Gastrocnemius medialis (tissue), 4 donors: ENCODE measurements around the gene TMEM229A. TPM values are rescaled to one million over a fixed set of nuclear protein-coding genes. Genes with fewer than 3 reads are reported as not detected.

Experiments used
- ATAC-seq, 2 donors: fragments of 150-250 bp; one replicate each; pipeline ENCODE4 v1.9.1; 2016
- DNase-seq, 2 donors: peaks; one replicate each; pipeline ENCODE4 v3.0.0-alpha.2; 2019
- H3K27ac ChIP-seq, 4 donors: fragments of 200-600 bp; sonication (generic); 1 replicate in 1 of 4; 2 replicates in 3 of 4; pipeline ENCODE4 v1.5.1; 2016 to 2018; ENCODE audit warnings: mild to moderate bottlenecking in 2 of 4, moderate library complexity in 1 of 4
- H3K27me3 ChIP-seq, 3 donors: fragments of 200-600 bp; sonication (generic) in 2 of 3; 1 replicate in 1 of 3; 2 replicates in 2 of 3; pipeline versions ENCODE4 v1.5.1 to v1.6.0; 2016 to 2019; ENCODE audit warnings: mild to moderate bottlenecking in 1 of 3, moderate library complexity in 1 of 3
- H3K36me3 ChIP-seq, 2 donors: fragments of 200-600 bp; sonication (generic) in 1 of 2; one replicate each; pipeline ENCODE4 v1.5.1; 2017 to 2018
- H3K4me1 ChIP-seq, 2 donors: fragments of 200-600 bp; sonication (generic) in 1 of 2; one replicate each; pipeline ENCODE4 v1.5.1; 2016 to 2017; ENCODE audit warnings: mild to moderate bottlenecking in 2 of 2
- H3K4me3 ChIP-seq, 4 donors: fragments of 200-600 bp; sonication (generic) in 3 of 4; 1 replicate in 1 of 4; 2 replicates in 3 of 4; pipeline ENCODE4 v1.5.1; 2016 to 2019; ENCODE audit warnings: mild to moderate bottlenecking in 2 of 4
- H3K9me3 ChIP-seq, 3 donors: fragments of 200-600 bp; sonication (generic) in 2 of 3; 1 replicate in 1 of 3; 2 replicates in 2 of 3; pipeline ENCODE4 v1.5.1; 2016 to 2019
- CTCF ChIP-seq, 5 experiments: fragments of 450-650 bp in 3 of 5; fragments of 200-600 bp in 2 of 5; sonication (generic) in 2 of 5; IDR thresholded peaks in 4 of 5; conservative IDR thresholded peaks in 1 of 5; 1 replicate in 4 of 5; 2 replicates in 1 of 5; pipeline ENCODE4 v1.5.1; 2016 to 2019; ENCODE audit warnings: antibody characterized with exemption in 5 of 5, mild to moderate bottlenecking in 3 of 5, moderate library complexity in 3 of 5
- POLR2A ChIP-seq, 2 donors: fragments of 450-650 bp; IDR thresholded peaks; one replicate each; pipeline ENCODE4 v1.6.1; 2017; ENCODE audit warnings: antibody characterized with exemption in 2 of 2, mild to moderate bottlenecking in 2 of 2, moderate library complexity in 2 of 2
- in situ Hi-C, 4 donors: fragments of 200-750 bp; cut with MboI; loops; one replicate each; pipeline versions ENCODE4 v1.15.0 to v1.8.0; 2017; ENCODE audit warnings: low sequenced_read_pairs in 4 of 4
- intact Hi-C: fragments of 100-400 bp; cut with DNase I; formaldehyde crosslinking; loops from one replicate; pipeline ENCODE4 v1.15.1; 2023; ENCODE audit warnings: low total_unique reads
- total RNA-seq, 4 donors: library from RNA; depleted of rRNA; stranded (reverse); fragments of >200 nt; gene quantifications; one replicate each; pipeline versions ENCODE4 v1.1.0 to v1.2.3, GENCODE V29; 2016

The TMEM229A gene
- total RNA-seq, 4 donors from 2014 or later, result not detected

- TF ChIP-seq POLR2A (IDR thresholded peaks at IDR 0.05) (no peak), CTCF (IDR thresholded peaks at IDR 0.05 in 4 of 5, conservative IDR thresholded peaks at IDR 0.05 in 1 of 5) (no peak)
- no peak overlapping the region for H3K27ac ChIP-seq
- intact Hi-C loops, result no loop called here
Measured at GRCh38 chr7:124072603-124073309, 39.9 kb upstream of the TMEM229A start.

GRCh38 chr7:124071843-124072242 lies 39.0 kb upstream of the TMEM229A start:
- in situ Hi-C loops, result no loop called here
- intact Hi-C loops, result no loop called here
- H3K4me3 ChIP-seq, result no peak overlapping the region
- no peak for DNase-seq
- H3K9me3 ChIP-seq, result no peaks in the 10 kb centered on the region
- no peak for TF ChIP-seq CTCF (IDR thresholded peaks at IDR 0.05 in 4 of 5, conservative IDR thresholded peaks at IDR 0.05 in 1 of 5)
- TF ChIP-seq POLR2A (IDR thresholded peaks at IDR 0.05), result no peak
- no peaks in the 10 kb centered on the region for H3K27me3 ChIP-seq
- H3K27ac ChIP-seq, result no peak overlapping the region
- H3K4me1 ChIP-seq, result no peaks in the 10 kb centered on the region
- H3K36me3 ChIP-seq, result no peaks in the 10 kb centered on the region
- ATAC-seq, result no peak

More at GRCh38 chr7:124072603-124073309, 39.9 kb upstream of the TMEM229A start:
- H3K27me3 ChIP-seq, result no peaks in the 10 kb centered on the region
- no peak for ATAC-seq
- no peaks in the 10 kb centered on the region for H3K36me3 ChIP-seq
- H3K4me3 ChIP-seq, result no peak overlapping the region
- no peaks in the 10 kb centered on the region for H3K9me3 ChIP-seq
- DNase-seq, result no peak
- in situ Hi-C loops, result no loop called here
- H3K4me1 ChIP-seq, result no peaks in the 10 kb centered on the region

GRCh38 chr7:124062171-124062570 lies 29.3 kb upstream of the TMEM229A start:
- DNase-seq (no peak), ATAC-seq (no peak)
- no peaks in the 10 kb centered on the region for H3K27me3 ChIP-seq
- H3K9me3 ChIP-seq, result no peaks in the 10 kb centered on the region
- no peak overlapping the region for H3K4me3 ChIP-seq
- no peak for TF ChIP-seq CTCF (IDR thresholded peaks at IDR 0.05 in 4 of 5, conservative IDR thresholded peaks at IDR 0.05 in 1 of 5)
- no peak for TF ChIP-seq POLR2A (IDR thresholded peaks at IDR 0.05)
- intact Hi-C loops (no loop called here), in situ Hi-C loops (no loop called here)
- H3K27ac ChIP-seq, result no peak overlapping the region
- H3K36me3 ChIP-seq, result no peaks in the 10 kb centered on the region
- no peaks in the 10 kb centered on the region for H3K4me1 ChIP-seq

- TF ChIP-seq CTCF (IDR thresholded peaks at IDR 0.05 in 4 of 5, conservative IDR thresholded peaks at IDR 0.05 in 1 of 5) (no peak), POLR2A (IDR thresholded peaks at IDR 0.05) (no peak)
- Histone ChIP-seq H3K4me1 (no peaks in the 10 kb centered on the region), H3K27me3 (no peaks in the 10 kb centered on the region), H3K36me3 (no peaks in the 10 kb centered on the region), H3K9me3 (no peaks in the 10 kb centered on the region), H3K4me3 (no peak overlapping the region), H3K27ac (no peak overlapping the region)
- DNase-seq (no peak), ATAC-seq (no peak)
- in situ Hi-C loops (no loop called here), intact Hi-C loops (no loop called here)
Measured at GRCh38 chr7:124060528-124060927, 27.7 kb upstream of the TMEM229A start.

GRCh38 chr7:124059375-124059774 lies 26.5 kb upstream of the TMEM229A start:
- in situ Hi-C loops, result no loop called here
- no peaks in the 10 kb centered on the region for H3K4me1 ChIP-seq
- no peak overlapping the region for H3K27ac ChIP-seq
- H3K4me3 ChIP-seq, result no peak overlapping the region
- H3K36me3 ChIP-seq, result no peaks in the 10 kb centered on the region
- intact Hi-C loops, result no loop called here
- H3K9me3 ChIP-seq, result no peaks in the 10 kb centered on the region
- no peak for ATAC-seq
- DNase-seq, result no peak
- H3K27me3 ChIP-seq, result no peaks in the 10 kb centered on the region
- TF ChIP-seq CTCF (IDR thresholded peaks at IDR 0.05 in 4 of 5, conservative IDR thresholded peaks at IDR 0.05 in 1 of 5) (no peak), POLR2A (IDR thresholded peaks at IDR 0.05) (no peak)
